C4-2B (cell line): ENCODE data around the gene ANKRD6.

Source experiments
- ZFX ChIP-seq: fragments of 450-650 bp; IDR thresholded peaks from 2 replicates; pipeline ENCODE4 v1.6.1; 2017
- TF ChIP-seq, protein P1 (sequence below): fragments of 450-650 bp; conservative IDR thresholded peaks from 2 replicates; pipeline ENCODE4 v1.5.1; 2017; ENCODE audit warnings: mild to moderate bottlenecking

- TF ChIP-seq, protein P1, sequence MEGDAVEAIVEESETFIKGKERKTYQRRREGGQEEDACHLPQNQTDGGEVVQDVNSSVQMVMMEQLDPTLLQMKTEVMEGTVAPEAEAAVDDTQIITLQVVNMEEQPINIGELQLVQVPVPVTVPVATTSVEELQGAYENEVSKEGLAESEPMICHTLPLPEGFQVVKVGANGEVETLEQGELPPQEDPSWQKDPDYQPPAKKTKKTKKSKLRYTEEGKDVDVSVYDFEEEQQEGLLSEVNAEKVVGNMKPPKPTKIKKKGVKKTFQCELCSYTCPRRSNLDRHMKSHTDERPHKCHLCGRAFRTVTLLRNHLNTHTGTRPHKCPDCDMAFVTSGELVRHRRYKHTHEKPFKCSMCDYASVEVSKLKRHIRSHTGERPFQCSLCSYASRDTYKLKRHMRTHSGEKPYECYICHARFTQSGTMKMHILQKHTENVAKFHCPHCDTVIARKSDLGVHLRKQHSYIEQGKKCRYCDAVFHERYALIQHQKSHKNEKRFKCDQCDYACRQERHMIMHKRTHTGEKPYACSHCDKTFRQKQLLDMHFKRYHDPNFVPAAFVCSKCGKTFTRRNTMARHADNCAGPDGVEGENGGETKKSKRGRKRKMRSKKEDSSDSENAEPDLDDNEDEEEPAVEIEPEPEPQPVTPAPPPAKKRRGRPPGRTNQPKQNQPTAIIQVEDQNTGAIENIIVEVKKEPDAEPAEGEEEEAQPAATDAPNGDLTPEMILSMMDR = no peak
- TF ChIP-seq ZFX = no peak
Measured at GRCh38 chr6:89406141-89406540, 26.8 kb upstream of the ANKRD6 start.
